Common myeloid progenitor, CD34-positive (primary cell): ENCODE measurements around the gene AUH.

ENCODE experiments used
- CTCF ChIA-PET: fragments of 350-600 bp; sonication (Branson Sonifier 250); formaldehyde crosslinking; loops from one replicate; lab custom pipeline; 2021; ENCODE audit warnings: antibody characterized with exemption; lab: Charles Lee
- POLR2A ChIA-PET: fragments of 350-600 bp; sonication (Branson Sonifier 250); formaldehyde crosslinking; loops from one replicate; lab custom pipeline; 2021; ENCODE audit warnings: antibody characterized with exemption; lab: Charles Lee
- DNase-seq, 3 donors: peaks; one replicate each; pipeline versions ENCODE4 v3.0.0 to v3.0.0-alpha.2; 2013
- H3K27ac ChIP-seq, 2 experiments: 1 replicate in 1 of 2; 2 replicates in 1 of 2; pipeline ENCODE4 v1.7.0; 2013; ENCODE audit warnings: inconsistent platforms in 2 of 2, low read length in 2 of 2, mild to moderate bottlenecking in 2 of 2, low read depth in 1 of 2, moderate library complexity in 1 of 2; ENCODE audit not compliant: severe bottlenecking in 2 of 2, insufficient read depth in 1 of 2, poor library complexity in 1 of 2
- H3K27me3 ChIP-seq, 5 experiments: replicated peaks in 2 of 5; 1 replicate in 3 of 5; 2 replicates in 2 of 5; pipeline versions ENCODE4 v1.6.1 to v1.7.0; 2013; ENCODE audit warnings: low read length in 4 of 5, mild to moderate bottlenecking in 2 of 5, moderate library complexity in 2 of 5, inconsistent platforms in 1 of 5; ENCODE audit not compliant: insufficient read depth in 5 of 5, control insufficient read depth in 4 of 5
- H3K36me3 ChIP-seq, 4 experiments: 1 replicate in 2 of 4; 2 replicates in 2 of 4; pipeline versions ENCODE4 v1.6.1 to v1.7.0; 2013; ENCODE audit warnings: low read length in 3 of 4, control low read depth in 1 of 4, mild to moderate bottlenecking in 1 of 4; ENCODE audit not compliant: control insufficient read depth in 4 of 4, insufficient read depth in 4 of 4
- H3K4me1 ChIP-seq, 4 experiments: 1 replicate in 3 of 4; 2 replicates in 1 of 4; pipeline versions ENCODE4 v1.6.1 to v1.7.1; 2013; ENCODE audit warnings: low read length in 3 of 4, mild to moderate bottlenecking in 3 of 4, control low read depth in 1 of 4, inconsistent platforms in 1 of 4, moderate library complexity in 1 of 4; ENCODE audit not compliant: control insufficient read depth in 4 of 4, insufficient read depth in 4 of 4; ENCODE audit errors: control extremely low read depth in 1 of 4
- H3K4me3 ChIP-seq, 7 experiments: 1 replicate in 4 of 7; 2 replicates in 3 of 7; pipeline versions ENCODE4 v1.5.1 to v1.7.0; 2013; ENCODE audit warnings: mild to moderate bottlenecking in 7 of 7, low read length in 6 of 7, moderate library complexity in 6 of 7, inconsistent platforms in 2 of 7, low read depth in 2 of 7, control low read depth in 1 of 7; ENCODE audit not compliant: insufficient read depth in 4 of 7, control insufficient read depth in 1 of 7; ENCODE audit errors: extremely low read depth in 1 of 7
- H3K9me3 ChIP-seq, 5 experiments: 1 replicate in 4 of 5; 2 replicates in 1 of 5; pipeline versions ENCODE4 v1.6.1 to v1.7.1; 2013; ENCODE audit warnings: low read length in 4 of 5, mild to moderate bottlenecking in 2 of 5, inconsistent platforms in 1 of 5, low read depth in 1 of 5, moderate library complexity in 1 of 5; ENCODE audit not compliant: control insufficient read depth in 4 of 5, insufficient read depth in 2 of 5; ENCODE audit errors: control extremely low read depth in 1 of 5
- WGBS: methylation state at CpG from one replicate; pipeline ENCODE4 v1.1.5; 2013; ENCODE audit not compliant: insufficient coverage; 5-methylcytosine and 5-hydroxymethylcytosine counted together

AUH gene

GRCh38 chr9:91275655-91276054 is 86.1 kb downstream of the AUH start:
- CTCF ChIA-PET, result interaction anchor here (1.4 kb wide), 1 partner anchor 14 kb away, joined by 4 read pairs; no protein-coding TSS in a partner anchor
- Histone ChIP-seq H3K4me1 (no peaks in the 10 kb centered on the region), H3K9me3 (no peaks in the 10 kb centered on the region), H3K4me3 (no peak overlapping the region), H3K36me3 (peaks cover 0 to under 1% (median 0%) of the 10 kb centered on the region in 4 experiments), H3K27me3 (no peaks in the 10 kb centered on the region), H3K27ac (no peak overlapping the region)
- POLR2A ChIA-PET, result no interaction called here
- no peak for DNase-seq
- 100% methylated on average over 1 of the region's 1 CpG for WGBS

- no peaks in the 10 kb centered on the region for H3K27me3 ChIP-seq
- H3K9me3 ChIP-seq, result no peaks in the 10 kb centered on the region
- H3K36me3 ChIP-seq, result no peaks in the 10 kb centered on the region
- H3K4me3 ChIP-seq, result no peak overlapping the region
- WGBS, result 100% methylated on average over 1 of the region's 2 CpGs
- DNase-seq, result no peak
- CTCF ChIA-PET, result interaction anchor here (1.4 kb wide), 1 partner anchor 14 kb away, joined by 4 read pairs; no protein-coding TSS in a partner anchor
- POLR2A ChIA-PET, result no interaction called here
- no peak overlapping the region for H3K27ac ChIP-seq
- no peaks in the 10 kb centered on the region for H3K4me1 ChIP-seq
These were observed 86.7 kb downstream of the AUH start for GRCh38 chr9:91274949-91275492.

GRCh38 chr9:91273853-91274552 is 87.7 kb downstream of the AUH start:
- Histone ChIP-seq H3K4me1 (no peaks in the 10 kb centered on the region), H3K27ac (no peak overlapping the region), H3K4me3 (no peak overlapping the region), H3K36me3 (no peaks in the 10 kb centered on the region), H3K27me3 (no peaks in the 10 kb centered on the region), H3K9me3 (no peaks in the 10 kb centered on the region)
- POLR2A ChIA-PET, result no interaction called here
- DNase-seq, result peak; percentile 4 to 60 (median 50)
- WGBS, result no CpG with 5 or more reads among the region's 2 CpGs
- CTCF ChIA-PET, result no interaction called here

GRCh38 chr9:91271156-91271555 is 90.6 kb downstream of the AUH start:
- Histone ChIP-seq H3K4me1 (no peaks in the 10 kb centered on the region), H3K9me3 (no peaks in the 10 kb centered on the region), H3K4me3 (no peak overlapping the region), H3K27ac (no peak overlapping the region), H3K27me3 (no peaks in the 10 kb centered on the region), H3K36me3 (no peaks in the 10 kb centered on the region)
- POLR2A ChIA-PET, result no interaction called here
- CTCF ChIA-PET, result no interaction called here
- WGBS, result 100% methylated on average over 1 of the region's 2 CpGs
- DNase-seq, result no peak

- no peaks in the 10 kb centered on the region for H3K36me3 ChIP-seq
- H3K27ac ChIP-seq, result no peak overlapping the region
- POLR2A ChIA-PET, result no interaction called here
- H3K9me3 ChIP-seq, result no peaks in the 10 kb centered on the region
- H3K4me3 ChIP-seq, result no peak overlapping the region
- no CpG with 5 or more reads among the region's 2 CpGs for WGBS
- CTCF ChIA-PET, result interaction anchor here (1.1 kb wide), 1 partner anchor 17 kb away, joined by 3 read pairs; no protein-coding TSS in a partner anchor
- no peaks in the 10 kb centered on the region for H3K27me3 ChIP-seq
- H3K4me1 ChIP-seq, result no peaks in the 10 kb centered on the region
- no peak for DNase-seq
These were observed 91.7 kb downstream of the AUH start for GRCh38 chr9:91269907-91270491.

- H3K27me3 ChIP-seq, result no peaks in the 10 kb centered on the region
- no peak overlapping the region for H3K4me3 ChIP-seq
- no peak for DNase-seq
- CTCF ChIA-PET, result no interaction called here
- H3K4me1 ChIP-seq, result no peaks in the 10 kb centered on the region
- H3K9me3 ChIP-seq, result no peaks in the 10 kb centered on the region
- POLR2A ChIA-PET, result no interaction called here
- H3K27ac ChIP-seq, result no peak overlapping the region
- no peaks in the 10 kb centered on the region for H3K36me3 ChIP-seq
These were observed 95.3 kb downstream of the AUH start for GRCh38 chr9:91266448-91266847.

GRCh38 chr9:91265514-91265913 is 96.2 kb downstream of the AUH start:
- no peaks in the 10 kb centered on the region for H3K27me3 ChIP-seq
- 90% methylated on average over 3 of the region's 5 CpGs for WGBS
- DNase-seq, result no peak
- H3K4me1 ChIP-seq, result no peaks in the 10 kb centered on the region
- H3K36me3 ChIP-seq, result no peaks in the 10 kb centered on the region
- no peak overlapping the region for H3K27ac ChIP-seq
- ChIA-PET CTCF (interaction anchor here (0.6 kb wide), 1 partner anchor 1142 kb away, joined by 3 read pairs; no protein-coding TSS in a partner anchor), POLR2A (no interaction called here)
- no peak overlapping the region for H3K4me3 ChIP-seq
- H3K9me3 ChIP-seq, result no peaks in the 10 kb centered on the region
